Subcutaneous adipose tissue (tissue), 4 donors: ENCODE data around the gene PTPN14. TPM values are rescaled to one million over a fixed set of nuclear protein-coding genes. Genes with fewer than 3 reads are reported as not detected.

Experiments
- CTCF ChIP-seq: fragments of 450-650 bp; IDR thresholded peaks from one replicate; pipeline ENCODE4 v1.5.1; 2016; ENCODE audit warnings: low read depth, mild to moderate bottlenecking, control low read depth, antibody characterized with exemption, moderate library complexity
- total RNA-seq, 4 donors: library from RNA; depleted of rRNA; stranded (reverse); fragments of >200 nt; gene quantifications; one replicate each; pipeline ENCODE4 v1.1.0, GENCODE V29; 2016

PTPN14 gene
- total RNA-seq, 4 donors from 2014 or later: 13.1 to 39.2 (median 30.0) TPM

DNA sequence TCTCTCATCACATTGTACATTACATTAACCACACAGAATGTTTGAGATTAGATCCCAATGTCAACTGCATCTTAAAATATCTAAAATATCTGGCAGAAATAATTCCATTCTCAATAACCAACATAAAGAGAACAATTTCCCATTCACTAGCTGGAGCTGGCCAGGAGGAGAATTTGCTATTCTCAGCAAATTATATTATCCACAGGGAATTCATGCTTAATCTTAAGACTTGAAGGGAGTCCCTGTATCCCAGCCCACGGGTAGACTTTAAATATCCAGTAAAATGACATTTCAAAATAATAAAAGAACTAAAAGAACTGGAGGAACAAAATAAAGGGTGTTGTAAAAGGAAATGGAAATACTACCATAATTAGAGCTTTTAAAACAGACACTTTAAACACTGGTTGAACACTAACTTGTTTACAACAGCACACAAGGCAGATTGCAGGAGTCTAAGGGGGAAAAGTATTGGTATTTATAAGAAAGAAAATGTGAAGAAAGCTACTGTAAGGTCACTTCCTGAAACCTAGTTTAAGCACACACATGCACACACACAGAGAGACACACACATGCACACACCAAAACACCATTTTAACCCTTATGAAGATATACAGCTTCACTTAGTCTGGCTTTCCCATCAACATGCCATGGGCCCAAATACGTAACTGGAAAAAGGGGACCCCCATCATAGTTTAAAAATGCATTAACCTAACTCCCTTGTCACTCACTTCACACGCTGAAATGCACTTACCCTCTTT is 107.0 kb downstream of the PTPN14 start:
- TF ChIP-seq CTCF: no peak

- TF ChIP-seq CTCF: no peak
These were observed 110.3 kb downstream of the PTPN14 start for GRCh38 chr1:214441119-214441518.

DNA sequence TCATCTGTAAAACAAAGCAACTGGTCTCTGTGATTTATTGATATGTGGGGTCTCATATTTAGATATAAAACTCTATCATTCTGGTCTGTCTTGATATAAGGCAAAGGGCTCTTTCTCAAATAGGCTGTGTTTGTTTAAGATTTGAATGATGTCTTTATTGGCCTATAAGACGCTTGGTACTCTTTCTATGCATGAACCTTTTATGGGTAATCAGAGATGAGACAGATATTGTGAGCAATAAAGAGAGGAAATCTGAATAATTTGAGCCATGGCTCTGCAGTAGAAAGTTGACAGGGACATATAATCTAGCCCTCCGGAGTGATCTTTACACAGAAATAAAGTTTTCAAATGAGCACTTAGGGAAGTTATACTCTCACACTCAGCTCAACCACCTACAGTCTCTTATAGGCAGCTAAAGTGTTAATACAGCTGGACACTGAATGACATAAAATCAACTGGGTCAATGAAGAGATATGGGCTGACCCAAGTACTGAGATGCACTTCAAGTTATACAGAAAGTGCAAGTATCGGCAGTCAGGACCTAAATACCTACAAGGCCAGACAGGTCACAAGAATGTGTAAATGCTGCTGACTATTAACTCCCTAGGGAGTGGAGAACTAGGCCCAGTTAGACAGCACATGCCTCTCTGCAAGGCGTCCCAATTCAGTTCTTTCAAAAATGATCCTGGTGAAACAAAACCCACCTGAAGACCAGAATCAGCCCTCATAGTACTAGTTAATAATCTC is 111.0 kb downstream of the PTPN14 start:
- TF ChIP-seq CTCF: no peak

DNA sequence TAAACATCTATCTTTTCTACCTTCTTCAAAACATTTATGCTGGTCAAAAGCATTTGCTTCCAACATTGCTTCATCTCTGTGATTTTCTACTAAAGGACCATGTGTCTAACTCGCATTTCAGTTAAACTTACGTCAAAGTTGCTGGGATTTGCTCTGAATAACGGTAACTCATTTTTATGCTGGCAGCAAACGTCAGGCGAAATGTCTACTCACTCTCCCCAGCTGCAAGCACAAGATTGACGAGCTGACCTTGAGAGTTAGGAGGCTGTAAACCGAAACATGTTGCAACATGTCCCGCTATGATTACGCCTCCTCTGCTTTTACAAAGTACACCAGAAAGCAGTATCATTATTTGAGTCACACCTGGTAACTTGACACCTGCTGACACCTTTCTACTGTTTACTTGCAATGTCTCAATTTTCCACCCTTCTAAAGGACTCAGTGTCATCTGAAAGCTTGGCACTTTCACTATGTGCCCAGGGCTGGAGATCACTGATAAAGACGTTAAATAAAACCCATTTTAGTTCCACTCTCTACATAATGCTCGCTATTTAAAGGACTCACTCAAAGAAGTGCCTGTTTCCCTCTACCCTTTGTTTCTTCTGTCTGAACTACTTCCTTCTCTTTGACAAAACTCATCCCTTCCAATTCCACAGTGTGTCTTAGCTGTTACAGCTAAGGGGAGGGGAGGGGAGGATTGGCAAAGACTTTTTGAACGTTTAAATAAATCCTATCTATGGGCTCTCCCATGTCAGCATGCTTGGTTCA is 111.9 kb downstream of the PTPN14 start:
- TF ChIP-seq CTCF: no peak

- no peak for TF ChIP-seq CTCF
These were observed 112.9 kb downstream of the PTPN14 start for GRCh38 chr1:214438530-214438929.

- TF ChIP-seq CTCF: no peak
These were observed 113.3 kb downstream of the PTPN14 start for GRCh38 chr1:214438075-214438474.

- TF ChIP-seq CTCF: no peak
These were observed 115.5 kb downstream of the PTPN14 start for GRCh38 chr1:214435867-214436266.
